ENCODE measurements around the gene MATCAP1. TPM values are rescaled to one million over a fixed set of nuclear protein-coding genes. Genes with fewer than 3 reads are reported as not detected.
A peak's percentile ranks its signal among the peaks of the same experiment; 100 is the strongest.

The MATCAP1 gene
- total and polyA plus RNA-seq, 10 of the 15 experiments (the other 5 are each of a cell fraction or from before 2014, with no cell fraction given), result 2.8 to 25.8 (median 8.6) TPM

- H3K9me3 ChIP-seq (replicated peaks; ENCODE audit: control insufficient read depth, insufficient read depth, low read length), result no peaks in the 10 kb centered on the region
- ChIA-PET RAD21 (ENCODE audit: unreplicated experiment) (interaction anchor here (0.6 to 3.1 kb wide), 10 partner anchors 10 to 209 kb away, joined by 3 to 35 read pairs (median 4); partner anchors contain the start of genes FHOD1, NOL3 and PLEKHG4), POLR2A (interaction anchor here (0.6 to 7.7 kb wide), 11 partner anchors 11 to 245 kb away, joined by 3 to 100 read pairs (median 5); partner anchors contain the start of genes E2F4, EXOC3L1, FHOD1 and NOL3), SMC1A (ENCODE audit: uncharacterized antibody, unreplicated experiment) (interaction anchor here (0.7 to 2.6 kb wide), 10 partner anchors 9 to 208 kb away, joined by 3 to 21 read pairs (median 4); partner anchors contain the start of genes ELMO3, FBXL8, FHOD1 and SLC9A5), CTCF (interaction anchor here (0.6 to 2.5 kb wide), 15 partner anchors 9 to 255 kb away, joined by 3 to 25 read pairs (median 5); partner anchors contain the start of genes ATP6V0D1, E2F4, ELMO3 and EXOC3L1)
- H3K27me3 ChIP-seq (replicated peaks in 1 of 2; ENCODE audit: control insufficient read depth in 2 of 2, insufficient read depth in 2 of 2, low read length in 1 of 2), result no peaks in the 10 kb centered on the region
- DNase-seq (ENCODE audit: low read depth, low spot score), result no peak
- H3K9ac ChIP-seq (ENCODE audit: control insufficient read depth, insufficient read depth, low read length), result peak overlapping the region; percentile 73
- FAIRE-seq, result no peak
- in situ Hi-C loops (cut with MboI), result no loop called here
- peaks cover 11 to 20% of the 10 kb centered on the region in 2 experiments; a peak in 3 of 4 replicates for H3K36me3 ChIP-seq (ENCODE audit: control insufficient read depth in 2 of 2, insufficient read depth in 2 of 2, low read length in 1 of 2)
- H3K4me1 ChIP-seq (ENCODE audit: control insufficient read depth, insufficient read depth, low read length), result peaks cover 12% of the 10 kb centered on the region
- peaks cover 18% of the 10 kb centered on the region for H3K79me2 ChIP-seq (ENCODE audit: control insufficient read depth, insufficient read depth, low read length)
- peak overlapping the region; percentile 85 for H2AFZ ChIP-seq (ENCODE audit: control insufficient read depth, low read depth, low read length)
- H4K20me1 ChIP-seq (ENCODE audit: control insufficient read depth, insufficient read depth), result no peaks in the 10 kb centered on the region
- intact Hi-C loops (cut with micrococcal nuclease; ENCODE audit: unreplicated experiment), result no loop called here
- peak; percentile 4 for ATAC-seq
- peak overlapping the region; percentile 54 for H3K27ac ChIP-seq (ENCODE audit: control insufficient read depth, insufficient read depth)
- H3K4me3 ChIP-seq, result peak overlapping the region; percentile 87
- H3K4me2 ChIP-seq (ENCODE audit: control insufficient read depth, insufficient read depth), result peak overlapping the region; percentile 84
- WGBS (ENCODE audit: insufficient coverage, insufficient replicate concordance, low lambda C conversion rate, missing lambda C conversion rate), result 7% methylated on average over 12 of the region's 12 CpGs
- TF ChIP-seq CHD2 (IDR thresholded peaks at IDR 0.05; ENCODE audit: borderline replicate concordance, low read depth, low read length), result no peak
- no peak for TF ChIP-seq E4F1 (IDR thresholded peaks at IDR 0.05; ENCODE audit: borderline replicate concordance, partially characterized antibody)
- TF ChIP-seq SMARCA5 (IDR thresholded peaks at IDR 0.05), result 0 out of 2 replicates have a peak, but pooled peaks have one; percentile 17
- peak; percentile 58; the same call in 1 of the 2 replicates for TF ChIP-seq POLR2AphosphoS5 (IDR thresholded peaks at IDR 0.05; ENCODE audit: low read length)
- TF ChIP-seq NFIC (IDR thresholded peaks at IDR 0.05; ENCODE audit: low read depth, low read length), result no peak
- TF ChIP-seq SREBF1 (IDR thresholded peaks at IDR 0.05; ENCODE audit: low read length), result no peak
- TF ChIP-seq MYC (IDR thresholded peaks at IDR 0.05; ENCODE audit: insufficient read depth, insufficient read length, insufficient replicate concordance, low read length, severe bottlenecking), result peak; percentile 16
- peak; percentile 44; the same call in 1 of the 2 replicates for TF ChIP-seq YY1 (IDR thresholded peaks at IDR 0.05; ENCODE audit: low read depth, low read length)
- BruUV-seq (replicated peaks), result TSS peak; percentile 65
Measured at GRCh38 chr16:67226295-67226803, 42.6 kb upstream of the MATCAP1 start.
